Measurements from ENCODE around the gene CDT1.
"Not testable (repeated sequence)": the region's sequence is repeated elsewhere in the genome, so short reads cannot be mapped to it uniquely, and the experiment has no call there.

CDT1 gene

DNA sequence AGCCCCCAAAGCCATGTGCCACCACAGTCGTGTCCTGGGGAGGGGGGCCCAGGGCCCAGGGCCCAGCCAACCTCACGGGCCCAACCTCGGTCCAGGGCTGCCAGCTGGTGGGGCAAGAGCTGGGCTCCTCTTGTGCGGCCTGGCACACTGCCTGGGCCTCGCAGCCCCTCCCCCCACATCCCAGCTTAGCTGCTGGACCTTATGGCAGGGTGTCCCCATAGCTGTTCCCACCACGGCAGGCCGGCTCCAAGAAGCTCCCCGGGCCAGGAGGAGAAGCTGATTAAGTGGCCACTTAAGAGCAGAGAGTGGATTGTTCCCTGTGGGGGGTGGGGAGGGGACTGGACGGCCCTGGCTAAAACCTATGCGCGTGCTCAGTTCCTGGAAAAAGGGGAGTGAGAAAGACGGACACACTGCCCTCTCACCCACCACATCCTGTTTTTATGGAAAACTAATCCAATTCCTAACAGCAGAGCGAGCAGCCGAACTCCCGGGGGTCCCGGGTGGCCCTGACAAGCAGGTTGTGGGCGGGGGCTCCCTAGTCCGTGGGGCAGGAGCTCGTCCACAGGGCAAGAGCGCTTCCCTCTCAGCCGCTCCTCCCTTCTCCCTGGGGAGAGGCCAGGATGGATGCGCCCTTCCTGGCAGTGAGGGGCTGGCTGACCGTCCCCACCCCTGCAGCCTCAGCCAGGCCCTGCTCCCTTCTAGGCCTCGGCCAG is 35.4 kb upstream of the CDT1 start:
- DNase-seq: peak in 37 of 58 donors; percentile 8 to 73 (median 40)

DNA sequence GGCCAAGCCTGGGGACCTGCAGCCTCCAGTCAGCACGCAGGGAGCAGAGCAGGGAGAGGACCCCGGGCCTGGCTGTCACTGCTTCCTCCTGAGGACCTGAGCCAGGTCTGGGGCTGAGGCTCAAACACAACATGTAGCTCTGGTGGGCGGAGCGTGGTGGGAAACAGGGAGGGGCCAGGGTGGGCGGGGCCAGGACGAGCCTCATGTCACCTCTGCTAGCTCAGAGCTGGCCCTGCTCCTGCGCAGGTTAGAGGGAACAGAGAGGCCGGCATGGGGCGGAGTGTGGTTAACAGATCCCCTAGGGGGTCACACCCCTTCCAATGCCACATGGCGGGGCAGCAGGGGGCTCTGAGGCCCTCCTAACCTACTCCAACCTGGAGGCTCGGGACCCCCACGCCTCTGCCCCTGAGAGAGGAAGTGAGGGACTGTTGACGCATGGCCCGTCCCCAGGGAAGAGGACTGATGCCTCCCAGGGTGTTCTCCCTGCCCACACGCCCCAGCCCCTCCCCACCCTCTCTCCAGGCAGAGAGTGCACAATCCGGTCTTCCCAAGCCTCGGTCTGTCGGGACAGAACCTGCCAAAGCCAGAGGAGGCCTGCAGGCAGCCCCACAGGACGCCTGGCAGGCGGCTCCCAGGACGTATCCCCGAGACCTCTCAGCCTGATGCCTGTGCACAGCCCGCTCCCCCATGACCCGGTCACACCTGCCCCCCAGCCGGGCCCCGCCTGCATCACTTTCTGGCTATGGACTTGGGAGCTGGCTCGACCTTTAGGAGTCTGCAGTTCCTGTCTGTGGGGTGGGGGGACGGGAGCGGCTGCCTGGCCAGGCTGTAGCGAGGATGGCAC is 33.8 kb upstream of the CDT1 start:
- DNase-seq: no peak

DNA sequence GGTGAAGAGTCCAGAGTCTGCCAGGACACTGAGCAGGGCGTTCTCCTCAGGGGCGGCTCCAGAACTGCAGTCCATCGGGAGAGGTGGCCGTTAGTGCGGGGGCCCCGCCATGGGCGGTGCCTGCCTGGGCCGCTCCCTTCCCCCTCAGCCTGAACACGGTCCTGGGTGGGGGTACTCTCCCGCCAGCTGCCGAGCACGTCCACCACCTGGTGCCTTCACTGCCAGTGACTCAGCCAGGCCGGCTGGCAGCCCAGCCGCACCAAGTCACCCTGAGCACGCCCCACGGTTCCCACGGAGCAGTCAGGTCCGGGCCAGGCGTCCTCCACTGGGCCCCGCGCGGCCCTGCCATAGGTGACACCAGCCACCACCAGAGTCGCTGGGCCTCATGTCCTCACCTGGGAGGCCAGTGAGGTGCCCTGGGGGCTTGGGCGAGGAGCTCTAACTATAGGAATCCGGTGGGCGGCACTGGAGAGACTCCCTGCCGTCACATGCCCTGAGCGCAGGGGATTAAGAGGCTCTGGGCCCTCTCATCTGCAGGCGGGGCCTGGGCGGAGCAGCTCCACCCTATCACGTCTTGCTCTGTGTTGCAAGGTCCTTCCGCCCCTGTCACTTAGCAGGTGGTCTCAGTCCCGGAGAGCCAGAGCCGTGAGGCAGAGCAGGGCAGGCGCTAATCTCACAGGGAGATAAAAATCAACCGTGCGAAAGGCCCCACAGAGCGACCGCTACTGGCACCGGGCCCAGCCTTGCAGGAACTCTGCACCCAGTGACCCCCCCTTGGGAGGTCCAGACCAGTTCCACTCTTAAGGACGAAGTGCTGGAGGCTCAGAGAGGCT is 32.9 kb upstream of the CDT1 start:
- DNase-seq: no peak

DNA sequence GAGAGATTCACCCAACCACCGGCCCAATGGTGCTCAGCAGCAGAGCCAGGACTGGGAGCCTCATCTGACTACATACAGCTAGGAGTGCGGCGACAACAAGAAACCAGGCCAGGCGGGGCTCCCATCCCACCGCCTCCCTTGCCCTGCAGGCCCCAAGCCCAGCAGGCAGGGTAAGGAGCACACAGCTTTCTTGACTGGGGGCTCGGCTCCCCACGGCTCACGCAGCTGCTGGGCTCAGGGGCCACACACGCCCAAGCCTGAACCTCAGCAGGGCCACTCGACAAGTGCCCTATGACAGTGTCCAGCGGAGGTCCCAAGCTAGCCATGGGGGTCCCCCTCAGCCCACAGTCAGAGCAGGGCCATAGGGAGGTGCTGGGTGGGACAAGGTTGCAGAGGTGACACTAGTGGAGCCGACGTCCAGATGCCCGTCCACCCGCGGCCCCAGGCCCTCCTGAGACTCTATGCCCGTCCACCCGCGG is 32.3 kb upstream of the CDT1 start:
- no peak for DNase-seq

- DNase-seq: not testable (repeated sequence)
Measured at GRCh38 chr16:88771781-88772180, 31.8 kb upstream of the CDT1 start.

- peak in 21 of 58 donors; percentile 6 to 66 (median 29) for DNase-seq
Measured at GRCh38 chr16:88772871-88773811, 30.4 kb upstream of the CDT1 start.

GRCh38 chr16:88773812-88774291 is 29.7 kb upstream of the CDT1 start:
- no peak for DNase-seq

DNA sequence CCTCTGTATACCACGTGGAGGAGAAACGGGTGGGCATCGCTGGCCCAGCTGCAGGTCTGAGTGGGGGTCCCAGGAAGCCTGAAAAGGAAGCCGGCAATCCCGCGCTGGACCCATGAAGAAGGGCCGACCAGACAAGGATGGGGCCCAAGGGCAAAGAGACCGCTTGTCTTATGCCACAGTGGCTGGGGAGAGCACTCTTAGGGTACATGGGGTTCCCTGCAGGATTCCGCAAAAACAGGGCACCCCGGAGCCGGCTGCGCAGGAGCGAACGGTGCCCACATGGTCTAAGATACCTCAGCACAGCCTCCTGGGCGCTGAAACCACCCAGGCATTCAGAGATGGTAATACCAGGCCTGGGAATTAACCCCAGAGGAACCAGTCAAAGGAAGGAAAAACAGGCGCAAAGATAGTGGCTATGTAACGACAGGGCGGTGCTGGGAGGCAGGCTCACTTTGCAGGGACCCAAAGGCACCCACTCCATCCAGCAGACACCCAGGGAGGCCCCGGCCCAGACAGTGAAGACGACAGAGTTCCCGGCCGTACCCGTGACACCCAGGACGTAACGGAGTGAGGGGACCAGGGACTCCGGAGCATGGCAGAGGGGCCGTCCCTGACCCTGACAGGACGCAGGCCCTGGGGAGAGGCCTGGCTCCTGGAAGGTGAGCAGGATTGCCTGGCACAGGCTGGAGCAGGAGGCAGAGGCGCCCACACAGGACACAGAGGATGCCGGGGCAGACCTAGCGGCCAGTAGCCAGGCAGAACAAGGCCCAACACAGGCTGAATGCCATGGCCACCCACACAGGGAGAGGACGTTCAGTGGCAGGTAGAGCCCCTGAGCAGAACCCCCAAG is 28.8 kb upstream of the CDT1 start:
- DNase-seq: no peak

DNA sequence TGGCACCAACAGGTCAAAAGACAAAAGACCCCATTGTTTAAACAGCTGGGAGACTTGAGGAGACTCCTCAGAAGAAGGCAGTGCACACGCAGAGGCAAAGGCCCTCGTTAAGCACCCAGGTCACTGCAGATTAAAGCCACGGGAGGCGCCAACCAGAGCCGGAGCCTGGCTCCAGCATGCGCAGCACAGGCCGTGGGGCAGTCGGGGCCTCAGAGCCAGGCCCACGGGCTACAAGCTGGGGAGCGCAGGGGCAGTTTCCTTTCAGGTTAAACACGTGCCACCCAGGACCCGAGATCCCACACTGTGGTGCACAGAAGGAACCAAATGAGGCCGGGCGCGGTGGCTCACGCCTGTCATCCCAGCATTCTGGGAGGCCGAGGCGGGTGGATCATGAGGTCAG is 27.8 kb upstream of the CDT1 start:
- no peak for DNase-seq

- no peak for DNase-seq
Measured at GRCh38 chr16:88777471-88778270, 25.9 kb upstream of the CDT1 start.

DNA sequence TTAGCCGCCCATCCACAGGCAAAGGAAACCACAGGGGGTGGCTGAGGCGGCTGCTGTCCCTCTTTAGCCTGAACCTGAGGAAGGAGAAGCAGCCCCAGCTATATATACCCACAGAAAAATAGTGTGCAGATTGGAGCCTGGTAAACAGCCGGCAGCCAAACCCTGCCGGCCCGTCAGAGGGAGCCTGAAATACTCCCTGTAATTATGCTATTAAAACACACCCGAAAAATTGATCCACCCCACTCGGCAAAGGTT is 25.4 kb upstream of the CDT1 start:
- DNase-seq: peak in 1 of 58 donors; percentile 23

DNA sequence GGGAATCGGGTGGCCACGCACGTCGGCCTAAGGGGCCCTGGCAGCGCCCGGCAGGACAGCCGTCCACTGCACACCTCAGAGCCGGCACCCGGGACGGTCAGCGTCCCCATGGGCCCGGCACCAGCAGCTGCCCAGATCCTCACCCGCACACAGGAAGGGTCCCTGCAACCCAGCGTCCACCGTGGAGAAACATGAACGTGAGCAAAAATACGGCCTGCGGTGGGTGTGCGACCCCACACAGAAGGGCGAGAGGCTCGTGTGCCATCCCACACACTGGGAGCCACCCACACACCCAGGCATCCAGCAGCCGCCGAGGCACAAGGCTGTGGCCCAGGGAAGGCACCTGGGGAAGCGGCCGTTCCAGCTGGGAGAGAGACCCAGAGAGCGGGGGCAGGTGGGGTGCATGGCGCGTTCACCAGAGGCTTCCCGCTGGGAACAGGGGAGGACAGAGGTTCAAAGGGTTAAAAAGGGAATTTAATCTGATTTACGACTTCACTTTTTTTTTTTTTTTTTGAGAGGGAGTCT is 25.0 kb upstream of the CDT1 start:
- DNase-seq: no peak

DNA sequence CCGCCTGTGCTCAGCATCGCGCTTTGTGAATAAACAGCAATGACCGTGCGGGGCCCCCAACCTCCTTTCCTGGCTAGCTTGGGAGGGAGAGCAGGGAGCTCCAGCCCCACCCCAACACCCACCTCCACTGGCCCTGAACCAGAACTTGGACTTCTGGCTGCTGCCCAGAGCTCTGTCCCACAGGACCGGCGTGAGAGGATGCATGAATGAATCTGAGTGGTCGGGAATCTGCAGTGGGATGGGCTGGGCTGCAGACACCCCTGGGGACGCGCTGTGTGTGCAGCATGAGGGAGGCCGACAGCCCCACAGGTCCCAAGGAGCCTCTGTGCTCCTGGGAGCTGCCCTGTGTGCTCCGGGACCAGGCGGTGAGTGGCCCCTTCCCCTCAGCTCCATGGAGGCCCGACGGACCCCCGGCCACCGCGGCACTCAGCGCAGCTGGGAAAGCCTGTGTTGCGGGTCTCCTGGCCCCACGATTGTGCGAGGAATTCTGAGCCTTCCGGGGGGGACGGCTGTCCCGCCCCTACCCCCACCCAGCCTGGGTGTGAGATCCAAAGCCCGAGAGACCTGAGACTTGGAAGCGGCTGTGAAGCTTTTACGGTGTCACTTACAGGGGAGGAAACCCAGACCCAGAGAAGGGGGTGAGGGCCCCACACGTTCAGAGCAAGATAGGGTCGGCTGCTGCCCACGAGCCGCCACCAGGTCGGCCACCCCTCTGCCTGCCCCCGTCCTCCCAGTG is 24.0 kb upstream of the CDT1 start:
- DNase-seq: no peak

DNA sequence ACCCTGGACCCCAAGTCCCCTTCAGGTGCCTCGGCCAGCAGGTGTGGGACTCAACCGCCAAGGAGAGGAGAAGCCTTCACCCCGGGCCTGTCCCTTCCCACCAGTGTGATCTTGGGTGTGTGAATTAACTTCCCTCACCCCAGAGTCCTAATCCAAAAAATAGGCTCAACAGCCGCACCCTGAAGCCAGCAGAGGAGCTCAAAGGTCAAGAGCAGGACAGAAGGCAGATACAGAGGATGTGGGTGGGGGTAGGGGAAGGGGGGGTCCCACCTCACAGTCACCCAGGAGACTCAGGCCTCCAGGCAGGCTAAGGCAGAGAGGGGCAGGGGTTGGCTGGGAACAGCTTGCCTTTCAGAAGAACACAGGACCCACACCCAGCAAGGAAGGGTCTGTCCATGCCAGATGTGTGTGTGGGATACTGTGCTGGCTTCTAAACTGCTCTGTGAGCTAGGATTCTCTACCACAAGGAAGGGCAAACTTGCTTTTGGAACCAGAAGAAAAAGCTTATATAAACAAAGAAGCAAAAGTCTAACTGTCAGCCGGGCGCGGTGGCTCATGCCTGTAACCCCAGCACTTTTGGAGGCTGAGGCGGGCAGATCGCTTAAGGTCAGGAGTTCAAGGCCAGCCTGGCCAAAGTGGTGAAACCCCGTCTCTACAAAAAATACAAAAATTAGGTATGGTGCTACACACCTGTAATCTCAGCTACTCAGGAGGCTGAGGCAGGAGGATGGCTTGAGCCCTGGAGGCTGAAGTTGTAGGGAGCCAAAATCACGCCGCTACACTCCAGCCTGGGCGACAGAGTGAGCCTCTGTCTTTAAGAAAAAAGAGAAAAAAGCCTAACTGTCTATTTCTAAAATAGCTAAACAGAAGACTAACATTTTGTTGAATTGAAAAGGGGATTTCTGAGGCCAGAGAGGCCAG is 23.2 kb upstream of the CDT1 start:
- no peak for DNase-seq

DNA sequence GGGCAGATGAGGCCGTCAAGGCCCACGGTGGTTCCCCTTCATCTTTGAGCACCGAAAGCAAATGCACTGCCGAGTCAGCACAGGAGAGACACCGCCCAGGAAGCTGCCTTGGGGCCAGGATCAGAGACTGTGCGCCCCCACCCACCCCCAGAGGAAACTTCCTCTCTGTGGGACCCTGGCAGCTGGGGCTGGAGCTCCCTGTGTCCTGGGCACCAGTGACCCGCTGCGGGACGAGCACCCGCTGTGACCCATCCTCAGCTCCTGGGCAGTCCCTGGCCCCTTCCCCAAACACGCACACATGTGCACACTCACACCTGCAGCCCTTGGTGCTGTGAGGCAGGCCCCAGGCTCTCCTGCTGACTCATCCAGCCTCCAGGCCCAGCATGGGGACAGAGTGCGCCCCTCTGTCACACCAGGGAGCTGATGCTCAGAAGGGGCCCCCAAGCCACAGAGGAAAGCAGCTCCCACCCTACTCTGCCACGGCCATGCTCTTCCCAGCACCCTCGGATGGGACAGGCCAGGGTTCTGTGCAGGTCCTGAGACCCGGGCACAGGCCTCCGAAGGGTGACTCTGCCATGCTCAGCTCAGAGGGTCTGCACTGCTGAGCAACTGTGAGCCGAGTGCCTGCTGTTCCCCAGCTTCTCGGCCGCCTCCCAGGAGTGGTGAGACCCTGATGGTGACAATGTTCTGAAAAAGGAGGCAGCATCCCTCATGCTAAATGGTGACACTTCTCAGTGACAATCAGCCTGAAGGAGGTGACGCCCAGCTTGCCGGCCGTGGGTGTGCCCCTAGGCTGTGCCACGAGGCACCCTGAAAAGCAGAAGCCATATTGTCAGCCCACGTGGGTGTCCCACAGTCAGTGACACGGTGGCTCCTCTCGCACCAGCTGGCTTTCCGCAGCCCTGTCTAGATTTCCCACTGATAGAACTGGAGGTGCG is 22.2 kb upstream of the CDT1 start:
- peak in 1 of 58 donors; percentile 22 for DNase-seq

Measured in anterior cingulate cortex (tissue), 58 donors.